Caco-2 (cell line): ENCODE measurements around the gene CALB2. TPM values are rescaled to one million over a fixed set of nuclear protein-coding genes. Genes with fewer than 3 reads are reported as not detected.
A peak's percentile ranks its signal among the peaks of the same experiment; 100 is the strongest.

Experiments used
- BruUV-seq: library from RNA; stranded (reverse); fragments of 400-500 nt; replicated peaks from 2 replicates; lab custom pipeline; 2021; lab: Mats Ljungman, UMichigan
- CTCF ChIA-PET: fragments of 300-600 bp; sonication (Branson Sonifier 250); formaldehyde crosslinking; loops from one replicate; lab custom pipeline; 2022; ENCODE audit warnings: antibody characterized with exemption; lab: Charles Lee
- POLR2A ChIA-PET: fragments of 300-600 bp; sonication (Branson Sonifier 250); formaldehyde crosslinking; loops from one replicate; lab custom pipeline; 2022; ENCODE audit warnings: antibody characterized with exemption; lab: Charles Lee
- DNase-seq, 2 experiments: peaks; one replicate each; pipeline versions ENCODE4 v3.0.0 to v3.0.0-alpha.2; 2020 to 2022
- H3K27me3 ChIP-seq: replicated peaks from 2 replicates; pipeline ENCODE4 v1.6.0; 2011; ENCODE audit warnings: low read length; ENCODE audit not compliant: control insufficient read depth, insufficient read depth
- H3K36me3 ChIP-seq: 2 replicates; pipeline ENCODE4 v1.5.1; 2011; ENCODE audit warnings: low read length; ENCODE audit not compliant: control insufficient read depth, insufficient read depth
- H3K4me1 ChIP-seq: fragments of 250-450 bp; sonication (Bioruptor Pico); 2 replicates; pipeline ENCODE4 v1.5.1; 2020; ENCODE audit warnings: mild to moderate bottlenecking
- H3K4me3 ChIP-seq: 2 replicates; pipeline ENCODE4 v1.5.1; 2011; ENCODE audit warnings: low read depth, mild to moderate bottlenecking, control low read depth, low read length
- H3K9me3 ChIP-seq: fragments of 250-450 bp; sonication (Bioruptor Pico); 2 replicates; pipeline ENCODE4 v1.5.1; 2020; ENCODE audit warnings: mild to moderate bottlenecking, moderate library complexity
- H3K27ac Mint-ChIP-seq: one replicate; pipeline ENCODE4 v1.8.0; 2022; ENCODE audit warnings: mixed read lengths; ENCODE audit not compliant: unreplicated experiment
- H3K27me3 Mint-ChIP-seq: one replicate; pipeline ENCODE4 v1.8.0; 2022; ENCODE audit warnings: mixed read lengths; ENCODE audit not compliant: insufficient read depth, unreplicated experiment
- H3K36me3 Mint-ChIP-seq: one replicate; pipeline ENCODE4 v1.8.0; 2022; ENCODE audit warnings: mild to moderate bottlenecking, mixed read lengths; ENCODE audit not compliant: insufficient read depth, unreplicated experiment
- H3K4me1 Mint-ChIP-seq: one replicate; pipeline ENCODE4 v1.8.0; 2022; ENCODE audit warnings: low read depth, mixed read lengths; ENCODE audit not compliant: unreplicated experiment
- H3K4me3 Mint-ChIP-seq: one replicate; pipeline ENCODE4 v1.8.0; 2022; ENCODE audit warnings: mild to moderate bottlenecking, moderate library complexity, mixed read lengths; ENCODE audit not compliant: unreplicated experiment
- H3K9me3 Mint-ChIP-seq: one replicate; pipeline ENCODE4 v1.8.0; 2022; ENCODE audit warnings: mixed read lengths; ENCODE audit not compliant: unreplicated experiment
- intact Hi-C: fragments of 100-400 bp; cut with micrococcal nuclease; formaldehyde crosslinking; loops from one replicate; pipeline ENCODE4 v1.10.0; 2022; ENCODE audit not compliant: unreplicated experiment
- total RNA-seq: library from RNA; stranded (reverse); gene quantifications from 2 replicates; pipeline ENCODE4 v1.2.3, GENCODE V29; 2022
- TF ChIP-seq, protein P1 (sequence below), 2 experiments: fragments of 200-600 bp in 1 of 2; IDR thresholded peaks; 1 replicate in 1 of 2; 2 replicates in 1 of 2; pipeline versions ENCODE4 v1.5.1 to v1.8.0; 2011 to 2022; ENCODE audit warnings: antibody characterized with exemption in 1 of 2, control low read depth in 1 of 2, inconsistent platforms in 1 of 2, low read depth in 1 of 2, low read length in 1 of 2, mild to moderate bottlenecking in 1 of 2, moderate library complexity in 1 of 2; ENCODE audit not compliant: insufficient read depth in 1 of 2, severe bottlenecking in 1 of 2, unreplicated experiment in 1 of 2

The CALB2 gene
- total RNA-seq, 1 experiment from 2014 or later = not detected

- H3K36me3 ChIP-seq = no peaks in the 10 kb centered on the region
- POLR2A ChIA-PET = no interaction called here
- H3K4me1 ChIP-seq = peaks cover 9% of the 10 kb centered on the region; the same call in 1 of the 2 replicates
- H3K9me3 ChIP-seq = no peaks in the 10 kb centered on the region
- intact Hi-C loops = loop anchor here (1.0 kb wide), 3 partner anchors 87 to 199 kb away; no protein-coding TSS in a partner anchor
- Mint-ChIP-seq H3K4me1 (no peaks in the 10 kb centered on the region), H3K36me3 (no peaks in the 10 kb centered on the region), H3K27me3 (peaks cover 36% of the 10 kb centered on the region), H3K9me3 (no peaks in the 10 kb centered on the region), H3K27ac (no peak overlapping the region), H3K4me3 (no peak overlapping the region)
- H3K27me3 ChIP-seq = no peaks in the 10 kb centered on the region; the same call in 1 of the 2 replicates
- TF ChIP-seq, protein P1, sequence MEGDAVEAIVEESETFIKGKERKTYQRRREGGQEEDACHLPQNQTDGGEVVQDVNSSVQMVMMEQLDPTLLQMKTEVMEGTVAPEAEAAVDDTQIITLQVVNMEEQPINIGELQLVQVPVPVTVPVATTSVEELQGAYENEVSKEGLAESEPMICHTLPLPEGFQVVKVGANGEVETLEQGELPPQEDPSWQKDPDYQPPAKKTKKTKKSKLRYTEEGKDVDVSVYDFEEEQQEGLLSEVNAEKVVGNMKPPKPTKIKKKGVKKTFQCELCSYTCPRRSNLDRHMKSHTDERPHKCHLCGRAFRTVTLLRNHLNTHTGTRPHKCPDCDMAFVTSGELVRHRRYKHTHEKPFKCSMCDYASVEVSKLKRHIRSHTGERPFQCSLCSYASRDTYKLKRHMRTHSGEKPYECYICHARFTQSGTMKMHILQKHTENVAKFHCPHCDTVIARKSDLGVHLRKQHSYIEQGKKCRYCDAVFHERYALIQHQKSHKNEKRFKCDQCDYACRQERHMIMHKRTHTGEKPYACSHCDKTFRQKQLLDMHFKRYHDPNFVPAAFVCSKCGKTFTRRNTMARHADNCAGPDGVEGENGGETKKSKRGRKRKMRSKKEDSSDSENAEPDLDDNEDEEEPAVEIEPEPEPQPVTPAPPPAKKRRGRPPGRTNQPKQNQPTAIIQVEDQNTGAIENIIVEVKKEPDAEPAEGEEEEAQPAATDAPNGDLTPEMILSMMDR (IDR thresholded peaks at IDR 0.05; ENCODE audit: insufficient read depth in 1 of 2, low read depth in 1 of 2, low read length in 1 of 2, severe bottlenecking in 1 of 2, unreplicated experiment in 1 of 2) = peak; percentile 84 to 92
- no peak overlapping the region for H3K4me3 ChIP-seq
- peak; percentile 74 to 81 for DNase-seq
- BruUV-seq = no TSS peak
- CTCF ChIA-PET = interaction anchor here (0.6 to 4.6 kb wide), 19 partner anchors 10 to 1407 kb away, joined by 3 to 46 read pairs (median 4); partner anchors contain the start of gene ZNF23
Measured at GRCh38 chr16:71412270-71413160, 54.0 kb downstream of the CALB2 start.

GRCh38 chr16:71413341-71413740 lies 54.8 kb downstream of the CALB2 start:
- DNase-seq = no peak
- no peaks in the 10 kb centered on the region for H3K9me3 ChIP-seq
- H3K4me1 ChIP-seq = peaks cover 9% of the 10 kb centered on the region; the same call in 1 of the 2 replicates
- Mint-ChIP-seq H3K9me3 (no peaks in the 10 kb centered on the region), H3K36me3 (no peaks in the 10 kb centered on the region), H3K27me3 (peaks cover 33% of the 10 kb centered on the region), H3K27ac (no peak overlapping the region), H3K4me3 (no peak overlapping the region), H3K4me1 (no peaks in the 10 kb centered on the region)
- H3K4me3 ChIP-seq = no peak overlapping the region
- BruUV-seq = no TSS peak
- CTCF ChIA-PET = interaction anchor here (0.6 to 4.6 kb wide), 19 partner anchors 9 to 1408 kb away, joined by 3 to 46 read pairs (median 4); partner anchors contain the start of gene ZNF23
- H3K27me3 ChIP-seq = no peaks in the 10 kb centered on the region; the same call in 1 of the 2 replicates
- intact Hi-C loops = no loop called here
- POLR2A ChIA-PET = interaction anchor here (0.6 kb wide), 1 partner anchor 467 kb away, joined by 3 read pairs; no protein-coding TSS in a partner anchor
- H3K36me3 ChIP-seq = no peaks in the 10 kb centered on the region
- TF ChIP-seq, protein P1 (IDR thresholded peaks at IDR 0.05; ENCODE audit: insufficient read depth in 1 of 2, low read depth in 1 of 2, low read length in 1 of 2, severe bottlenecking in 1 of 2, unreplicated experiment in 1 of 2) = no peak

GRCh38 chr16:71414038-71414437 lies 55.5 kb downstream of the CALB2 start:
- BruUV-seq = no TSS peak
- Histone ChIP-seq H3K4me1 (peaks cover 3% of the 10 kb centered on the region; the same call in 1 of the 2 replicates), H3K9me3 (no peaks in the 10 kb centered on the region), H3K27me3 (no peaks in the 10 kb centered on the region; the same call in 1 of the 2 replicates), H3K4me3 (no peak overlapping the region), H3K36me3 (no peaks in the 10 kb centered on the region)
- Mint-ChIP-seq H3K36me3 (no peaks in the 10 kb centered on the region), H3K27me3 (peaks cover 32% of the 10 kb centered on the region), H3K27ac (no peak overlapping the region), H3K4me3 (no peak overlapping the region), H3K9me3 (no peaks in the 10 kb centered on the region), H3K4me1 (no peaks in the 10 kb centered on the region)
- CTCF ChIA-PET = interaction anchor here (1.5 to 4.6 kb wide), 3 partner anchors 15 to 85 kb away, joined by 4 to 46 read pairs (median 8); partner anchors contain the start of gene ZNF23
- POLR2A ChIA-PET = interaction anchor here (0.6 kb wide), 1 partner anchor 466 kb away, joined by 3 read pairs; no protein-coding TSS in a partner anchor
- DNase-seq = no peak
- TF ChIP-seq, protein P1 (IDR thresholded peaks at IDR 0.05; ENCODE audit: insufficient read depth in 1 of 2, low read depth in 1 of 2, low read length in 1 of 2, severe bottlenecking in 1 of 2, unreplicated experiment in 1 of 2) = no peak
- intact Hi-C loops = no loop called here
